WI38 (cell line): ENCODE results near the gene CARHSP1.

ENCODE experiments used
- H3K4me3 ChIP-seq: 2 replicates; pipeline ENCODE4 v1.5.1; 2011; ENCODE audit warnings: low read depth, mild to moderate bottlenecking, control low read depth, low read length
- TF ChIP-seq, protein P1 (sequence below): IDR thresholded peaks from 2 replicates; pipeline ENCODE4 v1.5.1; 2012; ENCODE audit warnings: low read depth, mild to moderate bottlenecking, control low read depth, low read length

Gene CARHSP1

DNA sequence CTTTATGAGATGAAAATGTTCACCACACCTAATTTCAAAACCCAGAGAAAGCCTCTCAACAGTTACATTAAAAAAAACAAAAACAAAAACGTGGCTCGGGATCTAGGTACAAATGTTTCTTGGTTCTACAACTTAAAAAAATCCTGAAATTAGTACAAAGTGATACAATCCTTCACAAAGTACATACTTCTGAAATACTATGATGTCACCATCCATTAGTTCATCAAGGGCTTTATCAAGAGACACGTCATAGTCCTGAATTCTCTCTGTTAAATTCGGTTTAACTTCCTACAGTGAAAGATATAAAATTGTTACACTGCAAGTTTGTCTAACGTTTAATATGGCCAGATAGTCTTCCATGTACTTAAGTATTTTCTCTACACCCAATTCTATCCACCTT lies 31.5 kb upstream of the CARHSP1 start:
- H3K4me3 ChIP-seq = no peak overlapping the region
- TF ChIP-seq, protein P1, sequence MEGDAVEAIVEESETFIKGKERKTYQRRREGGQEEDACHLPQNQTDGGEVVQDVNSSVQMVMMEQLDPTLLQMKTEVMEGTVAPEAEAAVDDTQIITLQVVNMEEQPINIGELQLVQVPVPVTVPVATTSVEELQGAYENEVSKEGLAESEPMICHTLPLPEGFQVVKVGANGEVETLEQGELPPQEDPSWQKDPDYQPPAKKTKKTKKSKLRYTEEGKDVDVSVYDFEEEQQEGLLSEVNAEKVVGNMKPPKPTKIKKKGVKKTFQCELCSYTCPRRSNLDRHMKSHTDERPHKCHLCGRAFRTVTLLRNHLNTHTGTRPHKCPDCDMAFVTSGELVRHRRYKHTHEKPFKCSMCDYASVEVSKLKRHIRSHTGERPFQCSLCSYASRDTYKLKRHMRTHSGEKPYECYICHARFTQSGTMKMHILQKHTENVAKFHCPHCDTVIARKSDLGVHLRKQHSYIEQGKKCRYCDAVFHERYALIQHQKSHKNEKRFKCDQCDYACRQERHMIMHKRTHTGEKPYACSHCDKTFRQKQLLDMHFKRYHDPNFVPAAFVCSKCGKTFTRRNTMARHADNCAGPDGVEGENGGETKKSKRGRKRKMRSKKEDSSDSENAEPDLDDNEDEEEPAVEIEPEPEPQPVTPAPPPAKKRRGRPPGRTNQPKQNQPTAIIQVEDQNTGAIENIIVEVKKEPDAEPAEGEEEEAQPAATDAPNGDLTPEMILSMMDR = no peak

DNA sequence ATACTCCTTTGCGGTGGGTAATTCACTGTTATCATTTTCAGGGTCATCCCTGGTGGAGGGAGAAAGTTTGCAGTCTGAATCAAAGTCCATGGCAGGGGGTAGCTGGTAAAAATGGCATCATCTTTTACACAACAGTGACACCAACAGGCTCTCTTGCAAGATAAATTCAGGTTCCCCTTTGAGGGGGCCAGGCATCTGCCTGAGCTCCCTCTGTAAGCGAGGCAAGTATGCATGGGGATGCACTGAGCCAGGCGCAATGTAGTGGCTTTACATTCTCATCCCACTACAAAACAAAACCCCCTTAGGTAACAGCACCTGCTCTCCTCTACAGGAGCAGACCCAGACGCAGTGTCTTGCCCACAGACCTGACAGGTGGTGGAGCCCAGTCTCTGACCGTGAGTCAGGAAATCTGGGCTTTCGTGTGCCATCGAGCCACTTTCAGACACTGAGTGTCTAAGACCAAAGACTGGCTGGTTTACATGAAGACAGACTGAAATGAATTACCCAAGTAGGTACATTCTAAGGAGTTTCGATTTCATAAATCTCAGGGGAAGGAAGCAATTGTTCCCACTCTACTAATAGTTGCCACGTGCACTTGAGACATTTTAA lies 31.0 kb upstream of the CARHSP1 start:
- TF ChIP-seq, protein P1 = no peak
- H3K4me3 ChIP-seq = no peak overlapping the region

DNA sequence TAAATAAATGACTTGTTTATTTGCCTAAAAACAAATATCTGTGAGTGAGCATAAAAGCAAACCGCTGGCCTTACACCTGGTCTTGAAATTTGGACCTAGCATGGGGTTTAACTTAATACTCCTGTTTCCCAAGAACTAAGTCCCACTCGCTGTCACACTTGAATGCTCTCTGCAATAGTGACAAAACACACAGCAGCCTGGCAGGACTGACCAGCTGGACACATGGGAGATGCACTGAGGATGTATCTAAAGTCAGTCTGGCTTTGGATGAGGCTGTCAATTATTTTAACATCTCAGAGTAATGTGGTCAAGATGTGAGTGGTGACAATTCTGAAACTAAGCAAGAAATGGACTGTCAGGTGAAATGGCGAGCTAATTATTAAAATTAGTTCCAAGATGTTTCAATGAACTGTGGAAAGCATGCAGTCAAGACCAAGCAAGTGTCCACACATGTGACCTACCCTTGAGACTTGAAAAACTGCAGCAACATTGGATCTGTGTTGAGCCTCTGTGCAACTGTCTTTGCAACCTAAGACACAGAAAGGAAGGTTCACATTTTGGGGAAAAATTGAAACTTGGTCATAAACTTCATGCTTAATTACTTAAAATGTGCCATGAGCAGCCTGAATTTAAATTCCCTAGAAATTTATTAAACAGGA lies 30.0 kb upstream of the CARHSP1 start:
- TF ChIP-seq, protein P1 = no peak
- H3K4me3 ChIP-seq = no peak overlapping the region

DNA sequence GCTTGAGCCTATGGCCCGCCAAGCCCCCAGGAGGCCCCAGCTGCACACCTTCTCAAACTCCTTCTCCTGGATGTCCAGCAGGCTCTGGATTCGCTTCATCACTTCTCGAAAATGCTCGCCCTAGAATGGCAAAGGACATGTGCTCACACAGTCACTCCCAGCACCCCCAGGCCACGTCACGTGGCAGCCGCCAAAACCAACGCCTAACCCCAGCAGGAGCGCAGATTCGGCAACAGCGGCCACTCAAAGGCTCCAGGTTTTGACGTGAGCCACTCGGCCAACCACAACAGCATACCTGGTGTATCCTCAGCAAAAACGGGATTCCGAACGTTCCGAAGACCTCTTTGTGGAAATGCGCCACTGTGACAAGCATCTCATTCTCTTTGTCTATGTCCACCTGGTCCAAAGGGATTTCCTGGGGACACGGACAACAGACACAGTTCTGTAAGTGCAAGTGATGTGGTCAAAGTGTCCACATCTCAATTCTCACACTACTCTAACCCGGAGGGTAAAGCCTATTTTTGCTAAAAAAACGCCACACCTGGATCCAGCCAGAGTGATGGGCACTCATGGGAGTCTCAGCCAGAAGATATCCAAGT lies 26.0 kb upstream of the CARHSP1 start:
- TF ChIP-seq, protein P1 = no peak
- H3K4me3 ChIP-seq = no peak overlapping the region

DNA sequence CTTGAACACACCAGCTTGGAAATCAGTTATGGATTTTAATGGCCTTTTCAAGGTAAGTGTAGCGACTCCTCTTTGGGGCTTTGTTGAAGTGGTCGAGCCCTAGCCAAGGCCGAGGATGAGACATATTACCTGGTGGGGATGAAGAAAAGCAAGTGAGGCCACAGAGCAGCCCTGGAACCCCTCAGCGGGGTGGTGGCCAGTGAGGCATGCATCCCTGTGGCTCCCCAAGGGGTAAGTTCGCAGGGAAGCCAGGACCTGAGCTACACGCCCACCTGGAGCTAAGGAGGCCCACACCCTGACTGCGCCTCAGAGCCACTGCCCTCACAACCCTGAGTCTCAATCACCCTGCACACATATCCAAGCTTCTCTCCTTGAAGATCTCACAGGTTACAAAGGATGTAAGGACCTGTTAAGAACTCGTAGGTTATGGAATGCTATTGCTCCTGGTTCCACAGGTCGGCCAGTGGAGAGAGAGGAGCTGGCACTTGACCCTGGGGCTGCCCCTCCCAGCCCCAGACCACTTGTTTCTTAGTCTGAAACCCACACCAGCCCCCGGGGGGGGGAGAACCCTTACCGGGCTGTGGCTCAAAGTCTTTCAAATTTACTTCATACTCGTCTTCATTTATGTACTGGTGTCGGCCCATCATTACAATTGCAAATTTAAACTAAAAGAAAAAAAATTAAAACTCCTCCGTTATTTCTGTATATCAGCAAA lies 25.3 kb upstream of the CARHSP1 start:
- TF ChIP-seq, protein P1 = no peak
- no peak overlapping the region for H3K4me3 ChIP-seq

DNA sequence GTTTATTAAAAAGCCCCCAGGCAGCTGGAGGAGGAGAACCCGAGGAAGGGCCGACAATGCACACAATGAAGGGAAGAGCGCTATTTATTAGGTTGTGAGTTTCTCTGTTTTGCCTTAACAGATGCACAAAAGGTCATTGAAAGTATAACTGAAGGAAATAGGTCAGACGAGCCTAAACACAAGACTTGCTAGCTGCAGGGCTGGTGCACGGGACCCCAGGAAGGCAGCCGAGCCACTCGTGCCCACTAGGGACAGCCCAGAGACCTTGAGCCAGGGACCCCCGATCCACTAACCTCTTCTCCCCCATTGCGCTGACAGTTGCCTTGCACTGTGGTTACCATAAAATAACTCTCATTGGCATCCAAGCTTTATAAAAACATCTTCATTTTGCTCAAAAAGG lies 24.6 kb upstream of the CARHSP1 start:
- no peak overlapping the region for H3K4me3 ChIP-seq
- TF ChIP-seq, protein P1 = no peak

DNA sequence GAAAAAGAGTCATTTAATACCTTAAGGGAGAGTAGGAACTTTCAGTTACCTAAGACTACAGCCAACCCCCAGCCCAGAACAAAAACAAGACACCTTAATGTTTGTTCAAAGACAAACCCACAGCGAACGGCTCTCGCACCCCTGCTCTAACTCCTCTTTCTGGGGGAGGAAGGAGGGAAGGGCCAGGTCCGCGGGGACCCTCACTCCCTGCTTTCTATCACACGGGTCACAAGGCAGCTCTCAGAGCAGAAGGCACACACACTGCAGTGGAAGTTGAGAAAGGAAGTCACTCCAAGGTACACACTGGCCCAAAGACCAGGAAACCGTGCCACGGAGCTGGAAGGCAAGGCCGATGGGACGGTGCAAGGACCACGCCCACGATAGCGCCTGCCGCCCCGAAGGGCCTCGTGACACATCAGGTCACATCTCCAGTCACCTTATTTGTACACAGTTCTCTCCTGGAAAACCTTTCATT lies 23.3 kb upstream of the CARHSP1 start:
- TF ChIP-seq, protein P1 = no peak
- H3K4me3 ChIP-seq = no peak overlapping the region
